A549 treated with CpdA at 1 μM for 4 hours (cell line): ENCODE measurements around the gene CCM2L. TPM values are rescaled to one million over a fixed set of nuclear protein-coding genes. Genes with fewer than 3 reads are reported as not detected.

Source experiments
- total RNA-seq: library from RNA; stranded (reverse); fragments of 200-300 nt; extraction: Qiagen RNA extraction; gene quantifications from 5 replicates; pipeline ENCODE4 v1.2.3, GENCODE V29; 2022; ENCODE audit warnings: low read depth

CCM2L gene
- total RNA-seq = 0.42 to 0.92 TPM (median 0.50 TPM) in 5 replicates

DNA sequence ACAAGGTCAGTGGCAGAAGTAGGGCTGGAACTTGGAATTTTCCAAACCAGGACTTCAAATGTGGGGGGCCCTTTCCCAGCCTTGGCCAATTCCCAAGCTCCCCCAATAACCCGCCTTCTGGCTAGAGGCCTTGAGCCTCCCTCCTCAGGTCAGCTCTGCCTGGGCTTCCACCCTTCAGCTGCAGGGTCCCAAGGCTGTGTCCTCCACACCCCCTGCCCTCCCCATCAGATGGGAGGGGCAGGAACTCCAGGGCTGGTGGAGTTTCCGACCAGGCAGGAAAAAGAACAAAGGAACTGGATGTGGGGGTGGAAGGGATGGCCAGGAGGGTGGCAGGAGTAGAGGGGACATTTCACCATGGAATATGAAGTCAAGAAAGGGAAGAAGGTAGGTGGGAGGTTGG lies at the start of gene CCM2L:
Gene CCM2L, plus strand, starts transcription at position 338 of the 400 bp plus-strand sequence. Its CDS starts 17 bp downstream, at position 355.

DNA sequence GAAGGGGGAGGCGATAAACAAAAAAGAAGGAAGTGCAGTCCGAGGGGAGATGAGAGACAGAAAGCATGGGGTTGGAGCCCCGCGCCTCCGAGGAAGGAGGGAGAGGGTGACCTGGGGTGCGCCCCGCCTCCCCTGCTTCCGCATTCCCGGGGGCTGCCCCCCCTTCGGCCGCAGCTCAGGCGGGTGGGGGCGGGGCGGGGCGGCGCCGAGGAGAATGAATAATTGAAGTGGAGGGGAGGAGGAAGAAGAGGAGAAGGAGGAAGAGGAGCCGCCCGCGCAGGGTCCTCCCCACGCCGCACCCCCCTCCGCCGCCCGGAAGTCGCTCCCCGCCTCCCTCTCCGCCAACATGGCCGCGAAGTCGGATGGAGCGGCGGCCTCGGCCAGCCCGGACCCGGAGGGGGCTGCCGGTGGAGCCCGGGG lies 42.4 kb upstream of the CCM2L start, which contains the start of gene XKR7:
Gene XKR7, plus strand, starts transcription at position 322 of the 420 bp plus-strand sequence. Its CDS starts 25 bp downstream, at position 347.

DNA sequence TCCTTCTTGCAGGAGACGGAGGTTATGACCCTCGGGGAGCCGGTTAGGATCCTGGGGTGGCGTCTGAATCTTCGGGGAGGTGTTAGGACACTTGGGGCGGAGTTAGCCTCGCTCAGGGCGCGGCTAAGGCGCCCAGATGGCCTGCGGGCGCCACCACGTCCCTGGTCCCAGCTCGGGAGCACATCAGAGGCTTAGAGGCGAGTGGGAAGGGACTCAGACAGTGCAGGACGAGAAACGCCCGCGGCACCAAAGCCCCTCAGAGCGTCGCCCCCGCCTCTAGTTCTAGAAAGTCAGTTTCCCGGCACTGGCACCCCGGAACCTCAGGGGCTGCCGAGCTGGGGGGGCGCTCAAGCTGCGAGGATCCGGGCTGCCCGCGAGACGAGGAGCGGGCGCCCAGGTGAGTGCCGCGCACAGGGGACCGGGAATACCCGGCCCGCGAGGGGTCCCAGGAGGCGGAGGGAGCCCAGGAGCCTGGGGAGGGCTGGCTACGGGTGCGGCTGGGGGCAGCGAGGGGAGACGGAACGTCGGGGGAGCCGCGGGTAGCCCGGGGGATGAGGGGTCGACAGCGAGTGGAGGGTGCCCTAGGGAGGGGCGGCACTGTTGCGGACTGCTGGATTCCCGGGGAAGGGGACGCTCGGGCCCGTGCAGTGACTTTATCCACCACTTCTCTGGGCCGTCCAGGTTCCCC lies 42.0 kb downstream of the CCM2L start, which contains the start of gene HCK:
Gene HCK, plus strand, starts transcription at position 153 of the 688 bp plus-strand sequence.

Other genes with a start within 250 kb of the CCM2L start
- gene MYLK2, start 191.1 kb upstream of the CCM2L start, total RNA-seq = 0.61 to 0.87 TPM (median 0.66 TPM) in 5 replicates
- gene FOXS1, start 164.8 kb upstream of the CCM2L start, total RNA-seq = 0.62 to 1.8 TPM (median 1.2 TPM) in 5 replicates
- 0.64 to 1.5 TPM (median 1.1 TPM) in 5 replicates for gene DUSP15, start 139.9 kb upstream of the CCM2L start, total RNA-seq
- gene TTLL9, start 139.8 kb upstream of the CCM2L start, total RNA-seq = 0.06 to 0.20 TPM in 2 of 5 replicates, not detected in the others
- 29.2 to 36.5 TPM (median 34.3 TPM) in 5 replicates for gene PDRG1, start 58.4 kb upstream of the CCM2L start, total RNA-seq
- gene XKR7, start 42.3 kb upstream of the CCM2L start, total RNA-seq = under 0.01 to 0.02 TPM in 2 of 5 replicates, not detected in the others
- gene HCK, start 41.8 kb downstream of the CCM2L start, total RNA-seq = 0.06 to 0.14 TPM (median 0.10 TPM) in 4 of 5 replicates, not detected in the other
- gene TM9SF4, start 99.3 kb downstream of the CCM2L start, total RNA-seq = 36.5 to 40.8 TPM (median 38.8 TPM) in 5 replicates
- gene PLAGL2, start 197.3 kb downstream of the CCM2L start, total RNA-seq = 11.9 to 13.8 TPM (median 13.0 TPM) in 5 replicates
- gene POFUT1, start 197.4 kb downstream of the CCM2L start, total RNA-seq = 37.9 to 46.1 TPM (median 40.2 TPM) in 5 replicates